ENCODE results near the gene BCOR.

BCOR gene

DNA sequence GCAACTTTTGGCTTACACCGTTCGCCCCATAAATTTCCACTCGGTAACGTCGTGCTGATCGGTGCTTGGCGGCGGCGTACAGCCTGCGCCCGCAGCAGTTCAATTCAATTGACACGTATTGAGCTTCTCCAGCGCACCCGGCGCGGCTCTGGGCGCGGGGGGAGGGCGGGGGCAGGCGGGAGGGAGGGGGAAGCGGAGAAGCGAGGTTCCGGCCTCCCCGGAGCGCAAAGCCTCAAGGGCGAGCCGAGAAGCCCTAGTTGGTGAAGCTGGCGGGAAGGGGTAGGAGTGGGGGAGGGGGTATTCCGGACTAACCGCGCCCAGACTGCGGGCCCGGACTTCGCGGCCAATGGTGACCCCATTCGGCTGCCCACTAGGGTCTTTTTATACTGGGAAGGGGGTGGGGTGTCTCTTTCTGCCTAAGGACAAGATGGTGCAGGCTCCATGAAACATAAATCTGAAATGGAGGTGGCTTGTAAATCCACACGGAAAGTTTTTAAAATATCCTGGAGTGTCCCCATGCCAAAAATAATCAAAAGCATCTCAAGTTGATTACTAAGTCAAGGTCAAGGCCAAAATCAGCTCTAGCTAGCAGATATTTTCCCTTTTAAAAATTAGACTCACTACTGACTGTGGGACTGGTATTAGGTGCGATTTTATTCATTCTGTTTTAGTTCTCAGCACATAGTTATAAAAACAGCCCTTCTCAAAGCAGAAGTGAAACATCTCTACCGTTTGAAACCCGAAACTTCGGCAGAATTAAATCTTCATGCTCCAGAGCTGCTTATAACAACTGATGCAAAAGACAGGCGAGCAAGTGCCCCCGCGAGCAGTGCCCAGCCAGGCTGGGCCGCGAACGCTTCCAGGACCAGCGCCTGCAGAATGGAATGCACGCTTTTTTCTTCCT is 1.5 kb upstream of the BCOR start:
- in situ Hi-C loops (cut with HindIII; ENCODE audit: low sequenced_read_pairs): no loop called here

GRCh38 chrX:40098264-40099054 is 701 bp upstream of the BCOR start:
- in situ Hi-C loops (cut with HindIII; ENCODE audit: low sequenced_read_pairs): no loop called here

GRCh38 chrX:40097141-40097503 is 636 bp downstream of the BCOR start:
- in situ Hi-C loops (cut with HindIII; ENCODE audit: low sequenced_read_pairs): no loop called here

DNA sequence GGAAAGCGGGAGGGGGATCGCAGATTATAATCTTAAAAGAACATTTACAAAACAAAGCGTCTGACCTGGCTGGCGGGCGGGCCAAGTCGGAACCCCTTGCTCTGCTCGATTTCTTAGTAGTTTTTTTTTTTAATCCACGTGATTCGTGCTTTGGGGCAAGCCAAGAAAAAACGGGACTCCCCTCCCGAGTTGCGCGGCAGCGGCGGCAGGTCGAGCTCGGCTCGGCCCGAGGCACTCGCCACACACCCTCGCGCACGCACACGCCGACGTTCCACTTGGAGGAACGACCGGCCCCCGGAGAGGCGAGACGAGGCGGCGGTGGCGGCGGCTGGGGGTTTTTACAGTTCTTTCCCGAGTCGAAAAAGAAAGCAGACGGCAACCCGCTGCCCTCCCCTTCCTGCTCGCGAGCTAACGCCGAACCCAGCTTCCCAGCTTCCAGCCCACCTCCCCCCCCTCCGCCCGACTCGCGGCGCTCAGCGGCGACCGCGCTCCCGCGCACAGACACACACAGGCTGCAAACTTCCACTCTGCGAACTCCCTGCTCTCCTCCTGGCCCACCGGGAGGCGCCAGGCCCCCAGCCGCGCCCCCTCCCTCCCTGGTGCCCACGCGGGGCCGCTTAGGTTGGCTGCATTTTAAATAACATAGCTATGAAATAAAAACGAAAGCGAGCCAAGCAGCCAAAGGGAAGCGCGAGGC is 1.2 kb downstream of the BCOR start:
- in situ Hi-C loops (cut with HindIII; ENCODE audit: low sequenced_read_pairs): no loop called here

GRCh38 chrX:40095583-40096394 is 2.0 kb downstream of the BCOR start:
- in situ Hi-C loops (cut with HindIII; ENCODE audit: low sequenced_read_pairs): no loop called here

DNA sequence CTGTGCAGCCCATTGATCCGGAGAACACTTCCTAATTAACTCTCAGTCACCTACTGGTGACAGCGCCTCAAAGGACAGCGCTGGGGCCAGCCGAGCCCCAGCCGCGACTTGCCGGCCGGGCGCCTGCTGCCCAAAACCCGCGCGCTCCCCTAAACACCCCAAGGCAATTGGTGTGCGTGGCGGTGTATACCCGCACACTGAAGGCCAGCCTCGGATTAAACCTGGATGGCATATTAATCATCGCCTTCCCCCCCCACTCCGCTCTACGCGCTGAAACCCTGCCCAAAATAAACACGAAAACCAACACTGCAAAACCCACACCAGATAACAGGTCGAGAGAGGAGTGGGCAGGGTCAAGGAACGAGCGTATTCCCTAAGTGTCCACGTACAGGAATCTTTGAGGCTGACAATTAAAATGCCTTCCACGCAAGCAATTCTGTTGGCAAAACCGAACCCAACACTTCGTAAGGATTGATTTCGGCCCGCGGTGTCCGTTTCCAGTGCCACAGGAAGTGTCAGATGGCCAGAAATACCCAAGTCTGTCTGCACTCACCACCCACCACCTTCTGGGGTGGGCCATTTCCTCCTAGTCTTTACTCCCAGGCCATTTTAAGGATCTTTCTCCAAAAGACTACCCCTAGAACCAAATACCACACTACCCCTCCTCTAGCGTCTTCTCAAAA is 2.7 kb downstream of the BCOR start:
- in situ Hi-C loops (cut with HindIII; ENCODE audit: low sequenced_read_pairs): no loop called here

DNA sequence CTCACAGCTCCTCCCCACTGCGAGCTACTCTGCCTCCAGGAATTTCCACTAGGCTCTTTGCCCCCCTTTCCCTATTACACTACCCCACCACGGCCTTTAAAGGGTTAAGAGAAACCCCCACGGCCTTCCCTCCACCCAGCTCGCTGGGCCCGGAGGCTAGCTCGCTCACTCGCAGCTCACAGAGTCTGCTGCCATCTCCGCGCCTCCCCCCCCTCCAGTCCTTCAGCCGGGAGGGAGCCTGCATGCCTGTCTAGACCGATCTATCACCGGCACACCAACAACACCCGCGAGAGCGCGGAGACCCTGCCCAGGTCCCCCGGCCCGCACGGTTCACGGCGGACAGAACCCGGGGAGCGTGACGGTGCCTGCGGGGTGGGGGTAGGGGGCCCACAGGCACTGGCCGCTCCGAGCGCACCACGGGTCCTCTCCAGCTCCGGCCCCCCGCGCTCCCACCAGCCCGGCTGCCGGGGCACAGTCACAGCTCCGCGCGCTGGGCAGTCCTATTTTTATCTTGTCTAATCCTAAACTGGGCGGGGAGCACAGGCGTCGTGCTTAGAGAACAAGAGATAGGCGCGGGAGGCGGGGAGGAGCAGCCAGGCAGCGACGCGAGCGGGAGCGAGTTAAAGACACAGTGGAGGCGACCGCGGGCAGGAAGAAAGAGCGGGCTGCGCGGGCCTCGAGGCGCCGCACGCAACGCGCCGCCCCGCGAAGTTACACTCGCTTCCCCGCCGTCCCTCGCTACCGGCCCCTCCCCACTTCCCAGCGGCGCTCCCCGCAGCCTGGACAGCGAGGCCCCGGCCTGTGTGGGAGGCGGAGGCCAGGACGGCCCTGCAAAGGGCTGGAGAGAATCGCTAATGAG is 3.5 kb downstream of the BCOR start:
- in situ Hi-C loops (cut with HindIII; ENCODE audit: low sequenced_read_pairs): no loop called here

DNA sequence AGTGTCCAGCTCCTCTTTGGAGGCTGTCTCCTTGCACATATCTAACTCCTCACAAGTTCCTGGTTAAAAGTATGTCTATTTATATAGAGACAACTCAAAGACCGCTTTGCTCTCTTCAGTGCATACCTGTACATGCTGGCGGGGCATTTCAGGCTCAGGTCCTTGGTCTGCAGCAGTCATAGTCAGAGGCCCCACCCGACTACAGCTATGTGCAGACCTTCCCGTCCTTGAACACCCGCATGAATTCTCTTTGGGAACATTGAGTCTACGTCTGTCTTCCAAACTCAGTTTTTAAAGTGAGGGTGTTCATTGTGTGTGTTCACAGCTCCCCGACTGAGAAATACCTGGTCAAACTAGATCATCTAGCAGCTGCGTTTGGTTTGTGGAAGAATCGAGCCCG is 4.2 kb downstream of the BCOR start:
- in situ Hi-C loops (cut with HindIII; ENCODE audit: low sequenced_read_pairs): no loop called here

DNA sequence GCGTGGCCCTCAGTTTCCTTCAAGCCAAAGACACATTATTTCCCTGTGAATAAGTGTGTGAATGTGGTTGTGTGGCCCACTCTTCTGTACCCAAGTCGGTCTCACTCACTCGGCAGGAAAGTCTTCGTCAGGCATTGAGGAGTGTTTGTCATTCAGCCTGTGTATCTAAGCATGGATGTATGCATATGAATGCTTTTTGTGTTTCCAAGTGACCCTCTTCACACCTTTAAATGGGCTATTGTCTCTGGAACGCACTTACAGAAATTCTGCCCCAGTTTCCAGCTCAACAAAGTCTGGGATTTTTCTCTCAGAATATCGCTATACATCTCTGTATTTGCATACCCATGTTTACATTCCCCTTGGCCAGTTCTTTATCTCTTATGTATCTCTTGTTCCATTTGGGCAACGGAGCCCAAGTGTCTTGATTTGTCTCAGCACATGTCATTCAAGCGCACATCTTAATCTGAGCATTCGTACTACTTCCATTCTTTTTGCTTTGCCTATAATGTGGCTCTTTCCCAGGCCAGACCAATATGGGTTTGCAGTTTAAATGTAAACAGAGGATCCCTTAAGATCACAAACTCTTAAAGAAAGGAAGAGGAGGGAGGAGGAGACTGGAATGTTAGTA is 4.8 kb downstream of the BCOR start:
- in situ Hi-C loops (cut with HindIII; ENCODE audit: low sequenced_read_pairs): no loop called here

DNA sequence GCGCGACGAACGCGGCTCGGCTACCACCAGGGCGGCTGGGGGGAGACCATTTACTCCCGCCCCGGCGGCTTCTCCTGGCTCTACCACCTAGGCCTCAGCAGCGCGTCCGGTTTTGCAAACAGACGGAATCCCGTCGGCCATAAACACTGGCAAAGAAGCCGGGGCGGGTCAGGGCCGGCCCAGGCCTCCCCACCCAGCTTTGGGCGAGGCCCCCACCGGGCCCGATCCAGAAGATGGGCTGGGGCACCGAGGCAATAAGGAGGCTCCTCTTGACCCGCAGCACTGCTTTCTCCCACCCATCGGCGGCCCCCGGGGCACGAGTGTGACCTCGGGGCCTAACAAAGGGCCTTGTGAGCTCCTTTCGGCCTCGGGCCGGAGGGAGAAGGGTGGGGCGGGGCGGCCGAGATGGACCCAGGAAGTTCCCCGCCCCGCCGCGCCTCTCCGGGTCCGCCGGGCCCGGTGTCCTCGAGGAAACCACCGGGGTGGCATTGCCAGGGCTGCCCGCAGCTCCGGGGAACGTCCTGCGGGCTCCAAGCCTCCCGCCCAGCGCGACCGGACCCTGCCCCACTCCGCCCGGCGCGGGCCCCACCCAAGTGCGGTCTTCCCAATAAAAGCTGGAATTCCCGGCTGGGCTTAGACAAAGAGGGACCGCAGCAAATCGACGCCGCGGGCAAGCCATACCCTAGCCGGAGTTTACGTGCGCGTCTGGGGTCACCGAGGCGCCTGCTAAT is 5.9 kb downstream of the BCOR start:
- in situ Hi-C loops (cut with HindIII; ENCODE audit: low sequenced_read_pairs): no loop called here

DNA sequence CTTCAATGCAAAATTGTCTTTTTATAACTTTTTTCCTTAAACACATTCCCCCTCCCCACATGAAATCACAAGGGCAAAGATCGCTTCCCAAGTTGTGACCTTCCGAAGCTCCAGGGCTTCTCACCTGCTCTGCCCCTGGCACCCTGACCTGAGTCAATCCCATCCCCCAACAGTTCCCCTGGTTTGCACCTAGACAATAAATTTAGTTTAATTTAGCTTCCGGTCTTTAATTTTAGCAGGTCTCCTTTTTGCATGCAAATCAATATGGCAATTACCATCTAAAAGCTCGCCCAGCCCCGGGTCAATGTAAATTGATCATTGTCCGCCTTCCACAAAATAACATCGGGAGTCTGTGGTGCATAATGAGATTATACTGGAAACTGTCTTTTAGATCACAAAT is 6.8 kb downstream of the BCOR start:
- in situ Hi-C loops (cut with HindIII; ENCODE audit: low sequenced_read_pairs): no loop called here

GRCh38 chrX:40090050-40090804 is 7.5 kb downstream of the BCOR start:
- in situ Hi-C loops (cut with HindIII; ENCODE audit: low sequenced_read_pairs): no loop called here

DNA sequence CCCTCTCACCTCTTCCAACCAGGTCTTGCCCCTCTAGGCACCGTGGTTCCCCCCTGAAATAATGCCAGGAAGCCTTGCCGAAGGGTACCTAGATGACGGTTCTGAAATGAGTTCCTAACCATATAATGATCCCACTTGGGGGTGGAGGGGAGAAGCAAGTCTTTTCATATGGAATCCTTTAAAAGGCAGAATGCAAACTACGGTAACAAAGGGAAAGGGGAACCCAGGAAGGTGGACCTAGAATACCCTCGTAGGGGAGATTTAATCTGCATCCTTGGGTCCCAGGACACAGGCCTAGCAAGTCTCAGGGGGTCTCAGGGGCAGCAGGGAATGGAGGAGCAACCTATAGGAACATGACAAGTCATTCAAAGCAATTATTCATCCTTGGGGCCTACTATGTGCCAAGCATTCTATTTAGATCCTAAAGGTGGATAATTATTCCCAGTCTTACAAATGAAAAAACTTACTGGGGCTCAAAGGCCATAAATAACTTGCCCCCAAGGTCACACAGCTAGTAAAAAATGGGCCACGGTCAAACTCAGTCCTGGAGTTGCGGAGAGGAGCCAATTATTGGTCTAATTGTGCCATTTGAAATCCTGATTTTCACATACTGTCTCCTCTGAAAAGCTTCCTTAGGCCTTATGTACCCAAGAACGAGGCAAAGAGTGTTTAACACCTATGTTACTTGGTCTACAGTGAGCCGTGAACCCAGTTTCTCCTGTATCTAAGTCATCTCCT is 8.8 kb downstream of the BCOR start:
- in situ Hi-C loops (cut with HindIII; ENCODE audit: low sequenced_read_pairs): no loop called here

GRCh38 chrX:40088299-40088625 is 9.5 kb downstream of the BCOR start:
- in situ Hi-C loops (cut with HindIII; ENCODE audit: low sequenced_read_pairs): no loop called here

DNA sequence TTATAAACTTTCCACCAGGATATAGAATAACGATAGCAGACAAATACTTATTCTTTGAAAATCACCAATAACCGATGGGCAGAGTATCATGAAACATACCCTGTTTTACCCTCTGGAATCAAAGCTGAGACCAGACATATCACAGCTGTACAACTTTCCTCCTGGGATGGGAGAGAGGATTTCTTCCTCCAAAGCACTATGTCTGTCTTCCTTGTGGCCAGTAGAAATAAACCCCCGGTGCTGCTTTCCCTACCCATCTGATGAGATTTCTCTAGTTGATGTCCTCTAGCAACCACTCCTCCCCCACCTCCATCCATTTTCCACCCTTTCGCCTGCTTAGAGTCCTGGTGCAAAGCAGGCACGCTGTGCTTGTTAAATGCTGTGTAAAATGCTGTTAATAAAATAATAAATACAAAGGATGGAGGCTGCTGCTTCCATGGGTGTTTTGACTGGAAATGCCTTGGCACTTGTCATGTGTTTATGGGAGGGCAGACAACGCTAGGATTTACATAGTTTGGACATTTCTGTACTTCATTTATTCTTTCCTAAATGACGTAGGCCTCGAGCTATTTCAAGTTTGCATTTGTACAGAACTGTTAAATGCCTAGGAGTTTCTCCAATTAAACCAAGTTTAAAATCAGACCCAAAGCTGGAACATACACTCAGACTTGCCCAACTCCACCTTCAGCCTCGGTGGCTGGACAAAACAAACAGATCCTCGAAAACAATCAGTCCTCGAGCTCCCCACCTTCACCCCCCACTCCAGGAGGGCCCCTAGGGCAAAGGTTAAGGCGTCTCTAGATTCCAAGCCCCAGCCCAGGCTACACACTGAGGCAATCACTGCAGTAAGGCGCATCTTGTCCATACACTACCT is 10.1 kb downstream of the BCOR start:
- in situ Hi-C loops (cut with HindIII; ENCODE audit: low sequenced_read_pairs): no loop called here
